CD14-positive monocyte (primary cell): ENCODE measurements around the gene CD151. TPM values are rescaled to one million over a fixed set of nuclear protein-coding genes. Genes with fewer than 3 reads are reported as not detected.

Source experiments
- DNase-seq, 3 donors: peaks; one replicate each; pipeline ENCODE4 v3.0.0-alpha.2; 2011 to 2022
- H2AFZ ChIP-seq: 2 replicates; pipeline ENCODE4 v1.6.0; 2012; ENCODE audit warnings: mild to moderate bottlenecking, low read depth, low read length, inconsistent platforms; ENCODE audit not compliant: insufficient read depth, poor library complexity, severe bottlenecking
- H3K27ac ChIP-seq, 2 donors: 1 replicate in 1 of 2; 2 replicates in 1 of 2; pipeline ENCODE4 v1.5.1; 2012 to 2013; ENCODE audit warnings: low read length in 2 of 2, control low read depth in 1 of 2, inconsistent platforms in 1 of 2, low read depth in 1 of 2, mild to moderate bottlenecking in 1 of 2
- H3K27me3 ChIP-seq, 2 donors: one replicate each; pipeline versions ENCODE4 v1.6.0 to v1.6.1; 2011 to 2013; ENCODE audit warnings: low read length in 2 of 2; ENCODE audit not compliant: control insufficient read depth in 2 of 2, insufficient read depth in 2 of 2
- H3K36me3 ChIP-seq, 2 donors: replicated peaks in 1 of 2; 1 replicate in 1 of 2; 2 replicates in 1 of 2; pipeline versions ENCODE4 v1.5.1 to v1.6.1; 2012 to 2013; ENCODE audit warnings: low read length in 2 of 2, control low read depth in 1 of 2, inconsistent platforms in 1 of 2, mild to moderate bottlenecking in 1 of 2; ENCODE audit not compliant: insufficient read depth in 2 of 2, control insufficient read depth in 1 of 2
- H3K4me1 ChIP-seq, 2 donors: 1 replicate in 1 of 2; 2 replicates in 1 of 2; pipeline versions ENCODE4 v1.5.1 to v1.6.1; 2012 to 2013; ENCODE audit warnings: low read length in 2 of 2, control low read depth in 1 of 2, inconsistent platforms in 1 of 2, mild to moderate bottlenecking in 1 of 2, moderate library complexity in 1 of 2; ENCODE audit not compliant: insufficient read depth in 2 of 2, control insufficient read depth in 1 of 2
- H3K4me2 ChIP-seq: replicated peaks from 2 replicates; pipeline ENCODE3; 2012; ENCODE audit warnings: low read length, moderate library complexity, mild to moderate bottlenecking; ENCODE audit not compliant: poor library complexity, severe bottlenecking; ENCODE audit errors: extremely low read depth
- H3K4me3 ChIP-seq, 3 experiments: fragments of 200-600 bp in 1 of 3; sonication (generic) in 1 of 3; replicated peaks in 1 of 3; 1 replicate in 2 of 3; 2 replicates in 1 of 3; pipeline ENCODE4 v1.5.1; 2011 to 2013; ENCODE audit warnings: low read length in 3 of 3, mild to moderate bottlenecking in 3 of 3, control low read depth in 2 of 3, low read depth in 2 of 3, inconsistent platforms in 1 of 3, moderate library complexity in 1 of 3
- H3K79me2 ChIP-seq: 2 replicates; pipeline ENCODE4 v1.6.0; 2012; ENCODE audit warnings: mild to moderate bottlenecking, control low read depth, inconsistent platforms, low read length, moderate library complexity; ENCODE audit not compliant: insufficient read depth
- H3K9ac ChIP-seq: 2 replicates; pipeline ENCODE4 v1.6.0; 2017; ENCODE audit warnings: low read length, mild to moderate bottlenecking; ENCODE audit not compliant: insufficient read depth, poor library complexity, severe bottlenecking
- H3K9me3 ChIP-seq, 2 donors: replicated peaks in 1 of 2; 1 replicate in 1 of 2; 2 replicates in 1 of 2; pipeline versions ENCODE4 v1.5.1 to v1.6.1; 2012 to 2013; ENCODE audit warnings: low read length in 2 of 2, control low read depth in 1 of 2; ENCODE audit not compliant: control insufficient read depth in 1 of 2, insufficient read depth in 1 of 2
- H4K20me1 ChIP-seq: 2 replicates; pipeline ENCODE4 v1.6.0; 2012; ENCODE audit warnings: mild to moderate bottlenecking, low read length, control low read depth, moderate library complexity; ENCODE audit not compliant: insufficient read depth
- H3K27ac Mint-ChIP-seq, 7 donors: one replicate each; pipeline ENCODE4 v1.8.0; 2020; ENCODE audit warnings: mild to moderate bottlenecking in 7 of 7, mixed read lengths in 7 of 7, moderate library complexity in 6 of 7, inconsistent platforms in 2 of 7
- H3K27me3 Mint-ChIP-seq, 3 donors: one replicate each; pipeline ENCODE4 v1.8.0; 2021 to 2022; ENCODE audit warnings: low read depth in 3 of 3, mild to moderate bottlenecking in 3 of 3, mixed read lengths in 3 of 3, moderate library complexity in 3 of 3, inconsistent platforms in 1 of 3
- H3K36me3 Mint-ChIP-seq, 2 donors: one replicate each; pipeline ENCODE4 v1.8.0; 2020; ENCODE audit warnings: mixed read lengths in 2 of 2, inconsistent platforms in 1 of 2, mild to moderate bottlenecking in 1 of 2
- H3K4me1 Mint-ChIP-seq: one replicate; pipeline ENCODE4 v1.8.0; 2020; ENCODE audit warnings: mild to moderate bottlenecking, mixed read lengths
- H3K4me3 Mint-ChIP-seq, 2 donors: one replicate each; pipeline ENCODE4 v1.8.0; 2020; ENCODE audit warnings: mild to moderate bottlenecking in 2 of 2, mixed read lengths in 2 of 2, moderate library complexity in 1 of 2
- H3K9me3 Mint-ChIP-seq, 7 donors: one replicate each; pipeline ENCODE4 v1.8.0; 2020 to 2022; ENCODE audit warnings: mixed read lengths in 7 of 7, mild to moderate bottlenecking in 6 of 7, moderate library complexity in 6 of 7, inconsistent platforms in 2 of 7
- WGBS: methylation state at CpG from one replicate; pipeline ENCODE4 v1.1.5; 2013; ENCODE audit warnings: missing lambda C conversion rate; ENCODE audit not compliant: insufficient coverage; 5-methylcytosine and 5-hydroxymethylcytosine counted together
- intact Hi-C, 2 donors: fragments of 100-400 bp; cut with micrococcal nuclease; formaldehyde crosslinking; loops; one replicate each; pipeline versions ENCODE4 v1.15.0 to v1.15.1; 2023
- polyA plus RNA-seq, 3 donors: library from polyadenylated mRNA; depleted of rRNA in 1 of 3; unstranded in 2 of 3; stranded (reverse) in 1 of 3; fragments of 300-500 nt in 2 of 3; fragments of >200 nt in 1 of 3; fragmentation: Illumina TruSeq in 2 of 3; gene quantifications; 1 replicate in 2 of 3; 2 replicates in 1 of 3; pipeline ENCODE4 v1.2.3, GENCODE V29; 2012 to 2021
- TF ChIP-seq, protein P1 (sequence below): fragments of 200-600 bp; IDR thresholded peaks from one replicate; pipeline ENCODE4 v1.8.0; 2022; ENCODE audit warnings: antibody characterized with exemption, mild to moderate bottlenecking

CD151 gene
- polyA plus RNA-seq, 3 donors = 18.1 to 200 (median 57.4) TPM

DNA sequence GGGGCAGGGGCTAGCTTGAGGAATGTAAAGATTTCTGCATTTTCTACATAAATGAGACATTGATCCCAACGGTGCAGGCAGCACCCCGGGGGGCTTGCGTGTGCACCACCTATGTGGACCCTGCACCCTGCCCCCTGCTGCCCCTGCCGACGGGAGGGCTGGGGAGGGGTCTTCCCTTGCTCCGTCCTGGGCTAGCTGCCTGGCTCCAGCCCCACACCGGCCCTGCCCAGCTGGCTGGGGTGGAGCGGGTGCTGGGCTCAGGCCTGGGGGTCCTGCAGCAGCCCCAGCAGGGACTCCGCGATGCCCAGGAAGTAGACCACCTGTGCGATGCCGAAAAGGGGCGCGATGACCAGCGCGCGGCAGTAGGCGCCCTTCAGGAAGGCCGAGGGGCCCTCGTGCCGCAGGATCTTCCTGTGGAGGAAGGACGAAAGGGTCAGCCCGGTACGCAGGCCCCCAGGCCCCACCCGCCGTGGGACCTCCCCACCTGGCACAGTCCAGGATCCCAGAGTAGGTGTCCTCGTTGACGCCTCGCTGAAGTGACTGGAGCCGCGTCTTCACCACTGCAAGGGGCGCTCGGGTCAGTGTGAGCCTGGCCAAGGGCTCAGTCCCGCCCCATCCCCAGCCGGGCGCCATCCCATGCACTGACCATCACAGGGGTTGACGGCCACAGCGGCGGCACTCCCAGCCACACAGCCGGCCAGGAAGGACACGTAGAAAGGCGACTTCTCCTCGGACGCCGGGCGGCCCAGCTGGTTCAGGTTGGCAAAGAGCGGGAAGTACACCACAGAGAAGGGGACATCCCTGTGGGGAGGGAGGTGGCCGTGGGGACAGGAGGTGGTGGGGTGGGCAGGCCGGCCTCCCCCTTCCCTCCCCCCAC lies 40.9 kb upstream of the CD151 start:
- Histone ChIP-seq H3K27ac (no peak overlapping the region), H2AFZ (no peak overlapping the region), H3K36me3 (peaks cover 5 to 9% of the 10 kb centered on the region in 2 donors), H3K27me3 (peaks cover 4 to 28% of the 10 kb centered on the region in 2 donors), H3K79me2 (peaks cover 14% of the 10 kb centered on the region), H3K9me3 (no peaks in the 10 kb centered on the region), H3K4me1 (peaks cover 17% of the 10 kb centered on the region in 2 donors), H3K4me2 (no peak overlapping the region), H4K20me1 (peaks cover 12% of the 10 kb centered on the region), H3K9ac (no peak overlapping the region), H3K4me3 (no peak overlapping the region)
- intact Hi-C loops = no loop called here
- Mint-ChIP-seq H3K4me1 (peaks cover 12% of the 10 kb centered on the region), H3K9me3 (peaks cover 0 to 2% (median 0%) of the 10 kb centered on the region in 7 donors), H3K27me3 (peaks cover 15 to 34% (median 20%) of the 10 kb centered on the region in 3 donors), H3K36me3 (peaks cover 15 to 17% of the 10 kb centered on the region in 2 donors), H3K27ac (no peak overlapping the region), H3K4me3 (no peak overlapping the region)
- TF ChIP-seq, protein P1, sequence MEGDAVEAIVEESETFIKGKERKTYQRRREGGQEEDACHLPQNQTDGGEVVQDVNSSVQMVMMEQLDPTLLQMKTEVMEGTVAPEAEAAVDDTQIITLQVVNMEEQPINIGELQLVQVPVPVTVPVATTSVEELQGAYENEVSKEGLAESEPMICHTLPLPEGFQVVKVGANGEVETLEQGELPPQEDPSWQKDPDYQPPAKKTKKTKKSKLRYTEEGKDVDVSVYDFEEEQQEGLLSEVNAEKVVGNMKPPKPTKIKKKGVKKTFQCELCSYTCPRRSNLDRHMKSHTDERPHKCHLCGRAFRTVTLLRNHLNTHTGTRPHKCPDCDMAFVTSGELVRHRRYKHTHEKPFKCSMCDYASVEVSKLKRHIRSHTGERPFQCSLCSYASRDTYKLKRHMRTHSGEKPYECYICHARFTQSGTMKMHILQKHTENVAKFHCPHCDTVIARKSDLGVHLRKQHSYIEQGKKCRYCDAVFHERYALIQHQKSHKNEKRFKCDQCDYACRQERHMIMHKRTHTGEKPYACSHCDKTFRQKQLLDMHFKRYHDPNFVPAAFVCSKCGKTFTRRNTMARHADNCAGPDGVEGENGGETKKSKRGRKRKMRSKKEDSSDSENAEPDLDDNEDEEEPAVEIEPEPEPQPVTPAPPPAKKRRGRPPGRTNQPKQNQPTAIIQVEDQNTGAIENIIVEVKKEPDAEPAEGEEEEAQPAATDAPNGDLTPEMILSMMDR = no peak
- 95% methylated on average over 38 of the region's 49 CpGs for WGBS
- DNase-seq = no peak

- Histone ChIP-seq H3K36me3 (peaks cover 5 to 9% of the 10 kb centered on the region in 2 donors), H3K79me2 (peaks cover 15% of the 10 kb centered on the region), H3K9ac (no peak overlapping the region), H3K4me1 (peaks cover 23% of the 10 kb centered on the region in 2 donors), H3K4me2 (no peak overlapping the region), H3K4me3 (no peak overlapping the region), H3K9me3 (no peaks in the 10 kb centered on the region), H3K27ac (no peak overlapping the region), H2AFZ (no peak overlapping the region), H3K27me3 (peaks cover 4 to 28% of the 10 kb centered on the region in 2 donors), H4K20me1 (peaks cover 12% of the 10 kb centered on the region)
- H3K27ac Mint-ChIP-seq = no peak overlapping the region
- H3K4me1 Mint-ChIP-seq = peaks cover 17% of the 10 kb centered on the region
- peaks cover 0 to 2% (median 0%) of the 10 kb centered on the region in 7 donors for H3K9me3 Mint-ChIP-seq
- H3K36me3 Mint-ChIP-seq = peaks cover 15 to 17% of the 10 kb centered on the region in 2 donors
- 94% methylated on average over 13 of the region's 15 CpGs for WGBS
- H3K4me3 Mint-ChIP-seq = no peak overlapping the region
- no peak for DNase-seq
- peaks cover 15 to 31% (median 20%) of the 10 kb centered on the region in 3 donors for H3K27me3 Mint-ChIP-seq
- TF ChIP-seq, protein P1 = no peak
- intact Hi-C loops = no loop called here
Measured at GRCh38 chr11:792535-792821, 40.3 kb upstream of the CD151 start.
